ENCODE data around the gene GGT5. TPM values are rescaled to one million over a fixed set of nuclear protein-coding genes. Genes with fewer than 3 reads are reported as not detected.
A peak's percentile ranks its signal among the peaks of the same experiment; 100 is the strongest.

GGT5 gene
- total RNA-seq, 1 donor from 2014 or later, result 1.3 TPM

DNA sequence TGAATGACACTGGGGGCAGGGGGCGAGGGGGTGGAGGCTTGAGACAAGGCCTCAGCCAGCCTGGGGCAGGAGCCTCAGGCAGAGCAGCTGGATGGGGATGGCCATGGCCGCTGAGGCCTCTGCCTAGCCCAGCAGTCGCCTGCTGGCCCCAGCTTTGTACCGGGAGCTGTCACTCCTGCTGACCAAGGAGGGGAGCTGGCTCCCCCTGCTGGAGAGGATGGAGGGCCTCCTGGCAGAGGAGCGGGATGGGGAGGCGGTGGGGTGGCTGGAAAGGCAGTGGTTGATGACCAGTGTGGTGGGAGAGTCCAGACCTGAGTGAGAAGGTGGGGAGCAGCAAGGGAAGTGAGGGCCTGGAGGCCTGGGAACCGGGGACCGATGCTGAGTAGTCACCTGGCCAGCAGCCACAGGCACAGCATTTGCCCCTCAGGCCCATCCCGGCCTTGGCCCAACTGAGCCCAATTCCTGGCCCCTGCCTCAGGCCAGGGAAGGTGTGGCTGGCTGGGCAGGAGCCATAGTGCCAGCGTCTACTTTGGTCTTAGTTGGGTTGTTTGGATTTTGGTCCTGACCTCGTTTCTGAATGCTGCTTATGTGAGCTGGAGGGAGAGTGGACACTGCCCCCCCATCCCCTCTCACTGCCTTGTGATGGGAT lies 69.6 kb downstream of the GGT5 start:
- no peak overlapping the region for H3K4me3 ChIP-seq (ENCODE audit: low read depth, low read length)
- TF ChIP-seq, protein P1, sequence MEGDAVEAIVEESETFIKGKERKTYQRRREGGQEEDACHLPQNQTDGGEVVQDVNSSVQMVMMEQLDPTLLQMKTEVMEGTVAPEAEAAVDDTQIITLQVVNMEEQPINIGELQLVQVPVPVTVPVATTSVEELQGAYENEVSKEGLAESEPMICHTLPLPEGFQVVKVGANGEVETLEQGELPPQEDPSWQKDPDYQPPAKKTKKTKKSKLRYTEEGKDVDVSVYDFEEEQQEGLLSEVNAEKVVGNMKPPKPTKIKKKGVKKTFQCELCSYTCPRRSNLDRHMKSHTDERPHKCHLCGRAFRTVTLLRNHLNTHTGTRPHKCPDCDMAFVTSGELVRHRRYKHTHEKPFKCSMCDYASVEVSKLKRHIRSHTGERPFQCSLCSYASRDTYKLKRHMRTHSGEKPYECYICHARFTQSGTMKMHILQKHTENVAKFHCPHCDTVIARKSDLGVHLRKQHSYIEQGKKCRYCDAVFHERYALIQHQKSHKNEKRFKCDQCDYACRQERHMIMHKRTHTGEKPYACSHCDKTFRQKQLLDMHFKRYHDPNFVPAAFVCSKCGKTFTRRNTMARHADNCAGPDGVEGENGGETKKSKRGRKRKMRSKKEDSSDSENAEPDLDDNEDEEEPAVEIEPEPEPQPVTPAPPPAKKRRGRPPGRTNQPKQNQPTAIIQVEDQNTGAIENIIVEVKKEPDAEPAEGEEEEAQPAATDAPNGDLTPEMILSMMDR (conservative IDR thresholded peaks at IDR 0.05; ENCODE audit: low read depth, low read length), result peak; percentile 86
- no peak for DNase-seq (ENCODE audit: low read depth)

DNA sequence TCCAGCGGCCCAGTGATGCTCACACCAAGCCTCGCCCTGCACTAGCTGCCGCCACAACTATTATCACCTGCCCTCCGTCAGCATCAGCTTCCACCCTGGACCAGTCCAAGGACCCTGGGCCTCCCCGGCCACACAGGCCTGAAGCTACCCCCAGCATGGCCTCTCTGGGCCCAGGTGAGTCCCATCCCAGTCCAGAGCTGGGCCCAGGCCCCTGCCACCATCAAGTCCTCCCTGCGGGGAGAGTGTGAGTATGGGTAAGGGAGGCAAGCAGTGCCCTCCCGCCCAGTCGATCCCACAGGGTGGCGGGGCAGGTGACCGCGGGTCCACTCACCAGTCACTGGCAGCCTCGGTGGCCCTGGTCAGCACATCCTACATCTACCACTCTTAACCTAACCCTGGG lies 73.1 kb downstream of the GGT5 start:
- DNase-seq (ENCODE audit: low read depth), result no peak
- TF ChIP-seq, protein P1 (conservative IDR thresholded peaks at IDR 0.05; ENCODE audit: low read depth, low read length), result no peak
- no peak overlapping the region for H3K4me3 ChIP-seq (ENCODE audit: low read depth, low read length)

DNA sequence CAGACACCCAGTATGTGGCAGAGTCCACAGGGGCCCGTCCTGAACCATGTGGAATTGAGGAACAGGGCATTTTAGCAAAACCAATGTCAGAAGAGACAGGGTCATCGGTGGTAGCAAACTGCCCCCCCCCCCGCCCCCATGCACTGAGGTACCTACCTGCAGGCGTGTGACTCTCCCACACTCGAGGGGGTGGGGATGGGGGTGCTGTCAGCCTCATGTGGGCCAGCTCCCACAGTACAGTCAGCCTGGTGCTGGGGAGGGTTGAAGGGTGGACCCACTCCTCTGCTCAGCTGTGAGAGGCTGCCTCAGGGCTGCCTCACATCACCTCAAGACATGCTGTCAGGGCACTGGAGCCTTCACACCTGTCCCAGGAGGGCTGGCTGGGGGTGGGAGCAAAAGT lies 74.2 kb downstream of the GGT5 start:
- no peak for DNase-seq (ENCODE audit: low read depth)
- TF ChIP-seq, protein P1 (conservative IDR thresholded peaks at IDR 0.05; ENCODE audit: low read depth, low read length), result no peak
- H3K4me3 ChIP-seq (ENCODE audit: low read depth, low read length), result no peak overlapping the region

DNA sequence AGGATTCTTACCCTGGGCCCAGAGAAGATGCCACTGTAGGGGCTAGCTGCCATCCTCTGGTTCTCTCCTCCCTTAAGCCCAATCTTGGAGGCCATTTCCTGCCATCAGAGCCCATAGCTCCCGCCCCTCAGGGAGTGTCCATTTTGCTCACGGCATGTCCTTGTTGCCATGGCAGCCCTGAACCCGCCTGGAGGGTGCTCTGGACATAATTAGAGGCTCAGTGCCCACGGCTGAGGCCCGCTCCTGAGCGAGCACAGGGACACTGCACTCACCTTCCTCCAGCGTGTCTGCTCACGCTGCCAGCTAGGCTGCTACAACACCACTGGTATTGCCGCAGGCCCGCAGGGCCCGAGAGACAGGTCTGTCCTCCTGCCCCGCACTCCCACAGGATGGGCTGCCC lies 74.7 kb downstream of the GGT5 start:
- no peak for DNase-seq (ENCODE audit: low read depth)
- TF ChIP-seq, protein P1 (conservative IDR thresholded peaks at IDR 0.05; ENCODE audit: low read depth, low read length), result no peak
- H3K4me3 ChIP-seq (ENCODE audit: low read depth, low read length), result no peak overlapping the region

Other genes with a start within 250 kb of the GGT5 start
- gene GSTT4, start 239.6 kb downstream of the GGT5 start, total RNA-seq, result not detected in 2 replicates
- 21.8 and 34.0 TPM in 2 replicates for gene CABIN1, start 233.8 kb downstream of the GGT5 start, total RNA-seq
- gene SUSD2, start 63.6 kb downstream of the GGT5 start, total RNA-seq, result 0.06 and 0.07 TPM in 2 replicates
- 22.7 and 24.3 TPM in 2 replicates for gene SPECC1L, start 25.7 kb upstream of the GGT5 start, total RNA-seq
- gene ADORA2A, start 182.5 kb upstream of the GGT5 start, total RNA-seq, result 0.36 TPM in 1 of 2 replicates, not detected in the other